ENCODE measurements around the gene RNF180.
A peak's percentile ranks its signal among the peaks of the same experiment; 100 is the strongest.
"Not testable (repeated sequence)": the region's sequence is repeated elsewhere in the genome, so short reads cannot be mapped to it uniquely, and the experiment has no call there.

Gene RNF180

GRCh38 chr5:64285188-64286130, 119.8 kb downstream of the RNF180 start:
- DNase-seq (ENCODE audit: low spot score), result no peak

GRCh38 chr5:64286381-64286780, 120.7 kb downstream of the RNF180 start:
- no peak for DNase-seq (ENCODE audit: low spot score)

GRCh38 chr5:64288496-64288895, 122.9 kb downstream of the RNF180 start:
- DNase-seq (ENCODE audit: low spot score), result not testable (repeated sequence)

- DNase-seq (ENCODE audit: low spot score), result no peak
These were observed 127.1 kb downstream of the RNF180 start for GRCh38 chr5:64292611-64293215.

GRCh38 chr5:64295101-64295500, 129.5 kb downstream of the RNF180 start:
- DNase-seq (ENCODE audit: low spot score), result no peak

GRCh38 chr5:64298586-64298985, 132.9 kb downstream of the RNF180 start:
- no peak for DNase-seq (ENCODE audit: low spot score)

- peak; percentile 67 for DNase-seq (ENCODE audit: low spot score)
These were observed 134.2 kb downstream of the RNF180 start for GRCh38 chr5:64299805-64300204.

- no peak for DNase-seq (ENCODE audit: low spot score)
These were observed 135.9 kb downstream of the RNF180 start for GRCh38 chr5:64301566-64301965.

- DNase-seq (ENCODE audit: low spot score), result no peak
These were observed 142.5 kb downstream of the RNF180 start for GRCh38 chr5:64308135-64308534.

- no peak for DNase-seq (ENCODE audit: low spot score)
These were observed 146.8 kb downstream of the RNF180 start for GRCh38 chr5:64312491-64312890.

GRCh38 chr5:64315778-64316177, 150.1 kb downstream of the RNF180 start:
- DNase-seq (ENCODE audit: low spot score), result no peak

GRCh38 chr5:64318175-64318574, 152.5 kb downstream of the RNF180 start:
- DNase-seq (ENCODE audit: low spot score), result peak; percentile 13

GRCh38 chr5:64323591-64323990, 157.9 kb downstream of the RNF180 start:
- DNase-seq (ENCODE audit: low spot score), result no peak

- DNase-seq (ENCODE audit: low spot score), result no peak
These were observed 165.1 kb downstream of the RNF180 start for GRCh38 chr5:64330728-64331231.

- DNase-seq (ENCODE audit: low spot score), result no peak
These were observed 166.1 kb downstream of the RNF180 start for GRCh38 chr5:64331597-64332277.

- DNase-seq (ENCODE audit: low spot score), result no peak
These were observed 168.2 kb downstream of the RNF180 start for GRCh38 chr5:64333886-64334285.

- no peak for DNase-seq (ENCODE audit: low spot score)
These were observed 174.1 kb downstream of the RNF180 start for GRCh38 chr5:64339769-64340168.

- no peak for DNase-seq (ENCODE audit: low spot score)
These were observed 174.7 kb downstream of the RNF180 start for GRCh38 chr5:64340293-64340692.

GRCh38 chr5:64341340-64341739, 175.7 kb downstream of the RNF180 start:
- DNase-seq (ENCODE audit: low spot score), result no peak

GRCh38 chr5:64344501-64344900, 178.9 kb downstream of the RNF180 start:
- no peak for DNase-seq (ENCODE audit: low spot score)

GRCh38 chr5:64347309-64347708, 181.7 kb downstream of the RNF180 start:
- no peak for DNase-seq (ENCODE audit: low spot score)

GRCh38 chr5:64364426-64364825, 198.8 kb downstream of the RNF180 start:
- DNase-seq (ENCODE audit: low spot score), result no peak

GRCh38 chr5:64384765-64385164, 219.1 kb downstream of the RNF180 start:
- DNase-seq (ENCODE audit: low spot score), result peak; percentile 34
